Subcutaneous adipose tissue (tissue), 4 donors: Measurements from ENCODE around the gene TDRD15. TPM values are rescaled to one million over a fixed set of nuclear protein-coding genes. Genes with fewer than 3 reads are reported as not detected.

Experiments used
- CTCF ChIP-seq: fragments of 450-650 bp; IDR thresholded peaks from one replicate; pipeline ENCODE4 v1.5.1; 2016; ENCODE audit warnings: low read depth, mild to moderate bottlenecking, control low read depth, antibody characterized with exemption, moderate library complexity
- total RNA-seq, 4 donors: library from RNA; depleted of rRNA; stranded (reverse); fragments of >200 nt; gene quantifications; one replicate each; pipeline ENCODE4 v1.1.0, GENCODE V29; 2016

TDRD15 gene
- 1 to 10 TPM in 1 of 4 donors, under 1 TPM in 1, not detected in 2; 0.34 to 1.6 TPM for total RNA-seq

- TF ChIP-seq CTCF = no peak
These were observed at the start of gene TDRD15 for GRCh38 chr2:21123473-21124393. TDRD15 (plus strand) TSS chr2:21123968; CDS start chr2:21137468, 13,500 bp downstream.

GRCh38 chr2:21078296-21078695 lies 45.5 kb upstream of the TDRD15 start:
- no peak for TF ChIP-seq CTCF

- no peak for TF ChIP-seq CTCF
These were observed 40.3 kb upstream of the TDRD15 start for GRCh38 chr2:21083482-21083881.

GRCh38 chr2:21084401-21084800 lies 39.4 kb upstream of the TDRD15 start:
- TF ChIP-seq CTCF = no peak

GRCh38 chr2:21092308-21092869 lies 31.4 kb upstream of the TDRD15 start:
- TF ChIP-seq CTCF = no peak

GRCh38 chr2:21095178-21095577 lies 28.6 kb upstream of the TDRD15 start:
- TF ChIP-seq CTCF = no peak

- TF ChIP-seq CTCF = no peak
These were observed 28.1 kb upstream of the TDRD15 start for GRCh38 chr2:21095714-21096113.
